Measurements from ENCODE around the gene TRHDE. TPM values are rescaled to one million over a fixed set of nuclear protein-coding genes. Genes with fewer than 3 reads are reported as not detected.
"Not testable (repeated sequence)": the region's sequence is repeated elsewhere in the genome, so short reads cannot be mapped to it uniquely, and the experiment has no call there.

TRHDE gene
- total RNA-seq, 1 experiment from 2014 or later = 3.5 TPM

DNA sequence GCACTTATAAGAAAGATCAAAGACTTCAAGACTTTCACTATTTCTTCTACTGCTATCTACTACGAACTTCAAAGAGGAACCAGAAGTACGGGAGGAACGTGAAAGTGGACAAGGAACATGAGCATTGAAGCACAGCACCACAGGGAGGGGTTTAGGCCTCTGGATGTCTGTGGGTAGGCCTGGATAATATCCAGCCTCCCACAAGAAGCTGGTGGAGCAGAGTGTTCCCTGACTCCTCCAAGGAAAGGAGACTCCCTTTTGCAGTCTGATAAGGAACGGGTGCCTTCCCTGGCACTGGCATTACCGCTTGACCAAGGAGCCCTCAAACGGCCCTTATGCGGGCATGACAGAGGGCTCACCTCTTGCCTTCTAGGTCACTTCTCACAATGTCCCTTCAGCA lies 388.0 kb downstream of the TRHDE start:
- not testable (repeated sequence) for H3K27me3 ChIP-seq (ENCODE audit: control insufficient read depth, insufficient read depth, low read length); DNase-seq; H3K36me3 ChIP-seq (replicated peaks; ENCODE audit: control insufficient read depth, insufficient read depth, low read length); H3K4me3 ChIP-seq (ENCODE audit: insufficient read depth, low read depth, low read length)

DNA sequence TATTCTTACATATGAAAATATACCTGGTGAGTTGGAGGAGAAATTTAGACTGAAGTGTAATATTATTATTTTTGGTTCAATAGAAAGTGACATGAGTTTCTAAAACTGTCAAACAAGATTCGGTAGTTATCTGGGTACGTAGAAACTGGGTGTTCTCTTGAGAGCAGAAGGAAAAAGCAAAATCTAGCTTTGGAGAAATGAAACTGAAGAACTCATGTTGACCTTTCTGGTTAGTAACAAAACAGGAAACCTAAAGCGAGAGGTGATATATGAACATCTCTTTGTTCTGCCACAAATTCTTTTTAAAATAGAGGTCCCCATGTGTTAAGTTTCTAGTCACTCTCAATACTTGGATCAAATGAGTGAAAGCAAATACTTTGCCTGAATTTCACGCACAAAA lies 401.7 kb downstream of the TRHDE start:
- DNase-seq = no peak
- Histone ChIP-seq H3K4me3 (ENCODE audit: insufficient read depth, low read depth, low read length) (no peak overlapping the region), H3K27me3 (ENCODE audit: control insufficient read depth, insufficient read depth, low read length) (no peaks in the 10 kb centered on the region), H3K36me3 (replicated peaks; ENCODE audit: control insufficient read depth, insufficient read depth, low read length) (no peaks in the 10 kb centered on the region)

DNA sequence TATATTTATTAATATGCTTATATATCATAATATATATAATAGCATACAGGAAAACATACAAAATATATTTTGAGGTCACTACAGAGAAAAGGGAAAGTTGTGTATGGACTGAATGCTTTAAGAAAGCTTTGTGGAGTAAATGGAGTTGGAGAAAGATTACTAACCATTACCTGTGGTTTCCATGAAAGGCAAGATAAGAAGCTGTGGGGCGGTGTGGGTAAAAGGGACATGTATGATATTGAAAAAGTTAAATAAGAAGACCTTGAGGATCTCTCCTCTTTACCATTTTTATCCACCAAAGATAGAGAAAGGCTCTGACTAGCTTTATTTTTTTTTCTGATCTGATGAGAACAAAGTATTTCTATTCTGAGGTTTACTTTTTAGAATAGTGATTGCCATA lies 404.4 kb downstream of the TRHDE start:
- Histone ChIP-seq H3K27me3 (ENCODE audit: control insufficient read depth, insufficient read depth, low read length) (no peaks in the 10 kb centered on the region), H3K36me3 (replicated peaks; ENCODE audit: control insufficient read depth, insufficient read depth, low read length) (no peaks in the 10 kb centered on the region), H3K4me3 (ENCODE audit: insufficient read depth, low read depth, low read length) (no peak overlapping the region)
- no peak for DNase-seq

DNA sequence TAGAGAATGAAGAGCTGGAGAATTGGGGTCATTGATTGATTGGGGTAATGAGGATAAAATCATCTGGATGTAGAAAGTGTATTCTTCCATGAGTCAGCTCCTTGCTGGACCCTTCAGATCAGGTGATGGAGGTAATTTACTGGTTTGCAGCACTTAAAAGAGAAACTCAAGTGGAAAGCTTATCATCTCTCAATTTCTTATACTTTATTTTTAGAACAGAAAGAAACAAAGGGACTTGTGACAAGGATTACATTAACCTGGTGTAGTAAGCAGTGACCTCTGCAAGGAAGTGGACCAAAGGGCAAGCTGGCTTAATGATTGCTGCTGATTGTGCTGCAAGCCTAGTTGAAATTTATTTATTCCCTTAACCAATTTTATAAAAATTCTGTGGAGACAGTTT lies 405.0 kb downstream of the TRHDE start:
- Histone ChIP-seq H3K27me3 (ENCODE audit: control insufficient read depth, insufficient read depth, low read length) (no peaks in the 10 kb centered on the region), H3K4me3 (ENCODE audit: insufficient read depth, low read depth, low read length) (no peak overlapping the region), H3K36me3 (replicated peaks; ENCODE audit: control insufficient read depth, insufficient read depth, low read length) (no peaks in the 10 kb centered on the region)
- DNase-seq = no peak

GRCh38 chr12:72677846-72678245 lies 405.7 kb downstream of the TRHDE start:
- DNase-seq = no peak
- Histone ChIP-seq H3K27me3 (ENCODE audit: control insufficient read depth, insufficient read depth, low read length) (no peaks in the 10 kb centered on the region), H3K4me3 (ENCODE audit: insufficient read depth, low read depth, low read length) (no peak overlapping the region), H3K36me3 (replicated peaks; ENCODE audit: control insufficient read depth, insufficient read depth, low read length) (no peaks in the 10 kb centered on the region)

GRCh38 chr12:72679147-72679757 lies 407.1 kb downstream of the TRHDE start:
- H3K27me3 ChIP-seq (ENCODE audit: control insufficient read depth, insufficient read depth, low read length) = no peaks in the 10 kb centered on the region
- H3K36me3 ChIP-seq (replicated peaks; ENCODE audit: control insufficient read depth, insufficient read depth, low read length) = no peaks in the 10 kb centered on the region
- no peak overlapping the region for H3K4me3 ChIP-seq (ENCODE audit: insufficient read depth, low read depth, low read length)
- DNase-seq = no peak

- no peak for DNase-seq
- Histone ChIP-seq H3K27me3 (ENCODE audit: control insufficient read depth, insufficient read depth, low read length) (no peaks in the 10 kb centered on the region), H3K36me3 (replicated peaks; ENCODE audit: control insufficient read depth, insufficient read depth, low read length) (no peaks in the 10 kb centered on the region), H3K4me3 (ENCODE audit: insufficient read depth, low read depth, low read length) (no peak overlapping the region)
Observed at GRCh38 chr12:72681028-72681427, 408.9 kb downstream of the TRHDE start.

DNA sequence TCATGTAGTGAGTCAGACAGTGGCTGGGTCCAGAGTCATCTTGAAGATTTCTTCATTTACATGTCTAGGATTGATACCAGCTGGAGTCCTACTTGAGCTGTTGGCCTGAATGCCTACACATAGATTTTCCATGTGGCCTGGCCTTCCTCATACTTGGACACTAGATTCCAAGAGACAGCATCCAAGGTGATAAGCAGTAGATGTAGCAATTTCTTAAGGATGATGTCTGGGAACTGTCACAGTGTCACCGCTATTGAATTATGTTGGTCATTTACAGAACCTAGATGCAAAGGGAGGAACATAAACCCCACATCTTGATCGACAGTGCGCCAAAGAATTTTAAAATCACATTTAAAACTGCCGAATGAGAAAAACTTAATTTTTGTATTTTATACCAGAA lies 412.3 kb downstream of the TRHDE start:
- DNase-seq = no peak
- Histone ChIP-seq H3K4me3 (ENCODE audit: insufficient read depth, low read depth, low read length) (no peak overlapping the region), H3K36me3 (replicated peaks; ENCODE audit: control insufficient read depth, insufficient read depth, low read length) (no peaks in the 10 kb centered on the region), H3K27me3 (ENCODE audit: control insufficient read depth, insufficient read depth, low read length) (no peaks in the 10 kb centered on the region)

GRCh38 chr12:72692338-72692737 lies 420.2 kb downstream of the TRHDE start:
- DNase-seq = no peak
- no peak overlapping the region for H3K4me3 ChIP-seq (ENCODE audit: insufficient read depth, low read depth, low read length)
- H3K27me3 ChIP-seq (ENCODE audit: control insufficient read depth, insufficient read depth, low read length) = no peaks in the 10 kb centered on the region
- no peaks in the 10 kb centered on the region for H3K36me3 ChIP-seq (replicated peaks; ENCODE audit: control insufficient read depth, insufficient read depth, low read length)

- no peak for DNase-seq
- Histone ChIP-seq H3K27me3 (ENCODE audit: control insufficient read depth, insufficient read depth, low read length) (no peaks in the 10 kb centered on the region), H3K4me3 (ENCODE audit: insufficient read depth, low read depth, low read length) (no peak overlapping the region), H3K36me3 (replicated peaks; ENCODE audit: control insufficient read depth, insufficient read depth, low read length) (no peaks in the 10 kb centered on the region)
Observed at GRCh38 chr12:72694193-72694592, 422.0 kb downstream of the TRHDE start.

DNA sequence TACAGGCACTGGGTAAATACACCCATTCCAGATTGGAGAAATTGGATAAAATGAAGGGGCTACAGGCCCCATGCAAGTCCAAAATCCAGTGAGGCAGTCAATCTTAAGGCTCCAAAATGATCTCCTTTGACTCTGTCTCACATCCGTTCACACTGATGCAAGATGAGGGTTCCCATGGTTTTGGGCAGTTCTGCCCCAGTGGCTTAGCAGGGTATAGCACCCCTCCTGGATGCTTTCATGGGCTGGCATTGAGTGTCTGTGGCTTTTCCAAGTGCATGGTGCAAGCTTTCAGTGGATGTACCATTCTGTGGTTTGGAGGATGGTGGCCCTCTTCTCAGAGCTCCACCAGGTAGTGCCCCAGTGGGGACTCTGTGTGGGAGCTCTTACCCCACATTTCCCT lies 427.2 kb downstream of the TRHDE start:
- H3K27me3 ChIP-seq (ENCODE audit: control insufficient read depth, insufficient read depth, low read length) = no peaks in the 10 kb centered on the region
- no peak overlapping the region for H3K4me3 ChIP-seq (ENCODE audit: insufficient read depth, low read depth, low read length)
- no peaks in the 10 kb centered on the region for H3K36me3 ChIP-seq (replicated peaks; ENCODE audit: control insufficient read depth, insufficient read depth, low read length)
- DNase-seq = no peak

DNA sequence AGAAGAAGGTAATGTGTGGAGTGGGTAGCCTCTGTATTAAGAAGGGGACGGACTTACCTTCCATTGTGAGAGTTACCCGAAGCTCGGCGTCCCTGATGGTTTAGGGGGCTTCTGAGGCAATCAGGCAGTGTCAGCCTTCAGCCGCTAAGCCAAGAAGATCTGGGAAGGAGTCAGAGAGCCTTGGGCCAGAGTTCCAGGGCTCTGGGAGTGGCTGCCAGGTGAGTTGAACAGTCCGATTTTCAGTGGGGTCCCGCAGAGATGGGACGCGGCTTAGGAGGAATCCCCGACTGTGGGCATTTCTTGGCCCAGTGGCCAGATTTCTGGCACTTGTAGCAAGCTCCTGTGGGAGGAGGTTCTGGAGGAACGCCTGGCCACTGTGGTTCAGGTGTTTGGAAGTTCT lies 439.9 kb downstream of the TRHDE start:
- H3K27me3 ChIP-seq (ENCODE audit: control insufficient read depth, insufficient read depth, low read length); DNase-seq; H3K4me3 ChIP-seq (ENCODE audit: insufficient read depth, low read depth, low read length); H3K36me3 ChIP-seq (replicated peaks; ENCODE audit: control insufficient read depth, insufficient read depth, low read length): not testable (repeated sequence)

GRCh38 chr12:72716221-72716620 lies 444.1 kb downstream of the TRHDE start:
- H3K4me3 ChIP-seq (ENCODE audit: insufficient read depth, low read depth, low read length) = no peak overlapping the region
- no peaks in the 10 kb centered on the region for H3K36me3 ChIP-seq (replicated peaks; ENCODE audit: control insufficient read depth, insufficient read depth, low read length)
- no peaks in the 10 kb centered on the region for H3K27me3 ChIP-seq (ENCODE audit: control insufficient read depth, insufficient read depth, low read length)
- no peak for DNase-seq

- no peak for DNase-seq
- Histone ChIP-seq H3K36me3 (replicated peaks; ENCODE audit: control insufficient read depth, insufficient read depth, low read length) (no peaks in the 10 kb centered on the region), H3K27me3 (ENCODE audit: control insufficient read depth, insufficient read depth, low read length) (no peaks in the 10 kb centered on the region), H3K4me3 (ENCODE audit: insufficient read depth, low read depth, low read length) (no peak overlapping the region)
Observed at GRCh38 chr12:72717036-72717435, 444.9 kb downstream of the TRHDE start.

All from H7 (cell line).